NCI-H510A (cell line): ENCODE measurements around the gene LRRC63.
"Not testable (repeated sequence)": the region's sequence is repeated elsewhere in the genome, so short reads cannot be mapped to it uniquely, and the experiment has no call there.

Experiments used
- DNase-seq: peaks from one replicate; lab custom pipeline; 2025; lab: John Stamatoyannopoulos, UW

The LRRC63 gene

GRCh38 chr13:46181377-46181839 lies 30.3 kb upstream of the LRRC63 start:
- DNase-seq = no peak

DNA sequence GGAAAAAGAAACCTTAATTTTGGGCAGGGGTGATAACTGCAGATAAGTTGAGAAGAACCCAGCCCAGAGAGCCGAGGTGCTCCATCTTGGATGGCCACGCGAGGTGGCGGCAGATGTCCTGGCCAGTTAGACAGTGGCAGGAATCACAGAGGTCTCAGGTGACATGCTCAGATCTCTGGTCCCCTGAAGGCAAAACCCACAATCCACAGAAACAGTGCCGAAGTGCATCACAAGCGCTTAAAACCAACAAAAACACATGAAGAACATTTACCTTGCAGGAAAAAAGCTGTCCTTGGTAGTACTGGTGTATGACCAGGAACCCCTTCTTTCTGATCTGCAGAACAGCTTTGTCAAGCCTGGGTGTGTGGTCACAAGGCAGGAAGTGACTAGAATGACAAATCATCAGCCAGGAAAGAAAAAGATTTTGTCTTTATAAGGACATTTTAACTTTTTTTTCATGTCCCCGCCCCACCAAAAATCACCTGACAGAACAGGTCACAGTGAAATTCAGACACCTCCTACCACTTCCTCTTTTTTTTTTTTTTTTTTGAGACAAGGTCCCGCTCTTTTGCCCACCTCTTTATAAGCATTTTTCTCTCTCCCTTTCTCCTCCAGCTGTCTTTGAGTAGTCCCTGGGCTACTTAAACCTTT lies 29.8 kb upstream of the LRRC63 start, which contains the start of gene LCP1:
TSS of gene LCP1 (minus strand) at position 338 of the 651 bp plus-strand sequence. CDS start 22,515 bp downstream, outside the sequence.
- no peak for DNase-seq

GRCh38 chr13:46182491-46182877 lies 29.2 kb upstream of the LRRC63 start:
- no peak for DNase-seq

DNA sequence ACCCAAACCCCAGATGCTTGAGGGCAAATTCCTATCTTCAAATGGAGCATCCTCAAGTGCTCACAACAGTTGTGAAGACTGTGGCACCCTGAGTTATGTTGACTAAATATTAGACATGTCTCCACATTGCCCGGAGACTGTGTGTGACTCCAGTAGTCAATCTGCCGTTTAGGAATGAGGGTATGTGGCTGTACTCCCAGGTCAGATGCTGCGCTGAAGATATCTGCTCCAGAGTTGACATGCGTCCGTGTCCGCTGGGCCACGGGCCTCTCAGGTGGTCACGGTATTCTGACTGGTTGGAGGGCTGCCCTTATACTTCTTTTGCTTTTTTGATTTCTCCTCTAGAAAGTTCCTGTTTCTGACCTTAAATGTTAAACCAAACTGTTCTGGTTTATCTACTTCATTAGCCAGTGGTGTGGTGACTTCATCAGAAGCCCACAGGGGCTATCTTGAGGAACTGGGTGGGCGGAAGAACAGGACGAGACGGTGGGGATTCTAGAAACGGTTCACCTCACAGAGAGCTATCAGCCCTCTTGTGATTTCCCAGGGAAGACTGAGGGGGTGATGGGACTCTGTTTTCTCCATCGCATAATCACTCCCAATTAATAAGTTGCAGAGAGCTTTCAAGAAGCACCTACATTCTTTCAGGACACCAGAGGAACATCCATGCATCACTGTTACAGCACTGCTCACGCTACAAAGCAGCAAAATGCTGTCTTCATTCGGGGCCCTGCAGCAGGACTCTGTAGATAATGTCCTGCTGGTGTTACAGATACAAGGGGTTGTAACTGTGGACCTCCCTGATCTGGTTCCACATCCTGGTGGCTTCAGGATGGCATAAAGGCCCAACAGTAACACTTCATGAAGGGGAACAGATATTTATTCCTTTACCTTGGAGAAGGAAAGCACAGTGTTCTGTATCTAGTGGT lies 28.4 kb upstream of the LRRC63 start:
- DNase-seq = no peak

GRCh38 chr13:46184277-46184699 lies 27.4 kb upstream of the LRRC63 start:
- no peak for DNase-seq

- no peak for DNase-seq
Measured at GRCh38 chr13:46185634-46186033, 26.1 kb upstream of the LRRC63 start.

DNA sequence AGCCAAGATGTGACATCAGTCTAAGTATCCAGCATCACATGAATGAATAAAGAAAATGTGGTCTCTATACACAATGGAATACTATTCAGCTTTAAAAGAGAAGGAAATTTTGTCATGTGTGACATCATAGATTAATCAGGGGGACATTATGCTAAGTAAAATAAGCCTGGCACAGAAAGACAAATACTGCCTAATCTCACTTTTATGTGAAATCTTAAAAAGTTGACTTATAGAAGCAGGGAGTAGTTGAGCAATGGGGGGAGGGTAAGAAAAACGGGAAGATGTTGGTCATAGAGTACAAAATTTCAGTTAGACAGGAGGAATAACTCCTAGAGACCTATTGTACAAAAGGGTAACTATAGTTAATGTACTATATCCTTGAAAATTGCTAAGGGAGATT lies 19.3 kb upstream of the LRRC63 start:
- no peak for DNase-seq

DNA sequence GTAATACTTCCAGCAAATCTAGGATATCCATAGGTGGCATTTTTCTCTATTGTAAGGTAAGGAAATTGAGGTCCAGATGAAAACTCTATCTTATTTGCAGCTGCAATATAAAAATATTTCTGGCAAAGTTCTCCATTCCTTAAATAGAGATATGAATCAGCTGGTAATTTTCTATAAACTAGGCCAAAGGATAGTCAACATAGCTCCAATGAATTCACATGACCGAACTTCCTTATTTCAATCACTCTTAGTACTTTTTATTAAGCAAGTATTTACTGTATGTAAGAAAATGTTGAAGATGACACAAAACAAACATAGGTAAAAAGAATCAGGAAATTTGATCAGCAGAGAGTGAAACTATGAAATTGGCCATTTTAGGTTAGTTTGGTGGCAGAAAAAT lies 16.7 kb upstream of the LRRC63 start:
- no peak for DNase-seq

DNA sequence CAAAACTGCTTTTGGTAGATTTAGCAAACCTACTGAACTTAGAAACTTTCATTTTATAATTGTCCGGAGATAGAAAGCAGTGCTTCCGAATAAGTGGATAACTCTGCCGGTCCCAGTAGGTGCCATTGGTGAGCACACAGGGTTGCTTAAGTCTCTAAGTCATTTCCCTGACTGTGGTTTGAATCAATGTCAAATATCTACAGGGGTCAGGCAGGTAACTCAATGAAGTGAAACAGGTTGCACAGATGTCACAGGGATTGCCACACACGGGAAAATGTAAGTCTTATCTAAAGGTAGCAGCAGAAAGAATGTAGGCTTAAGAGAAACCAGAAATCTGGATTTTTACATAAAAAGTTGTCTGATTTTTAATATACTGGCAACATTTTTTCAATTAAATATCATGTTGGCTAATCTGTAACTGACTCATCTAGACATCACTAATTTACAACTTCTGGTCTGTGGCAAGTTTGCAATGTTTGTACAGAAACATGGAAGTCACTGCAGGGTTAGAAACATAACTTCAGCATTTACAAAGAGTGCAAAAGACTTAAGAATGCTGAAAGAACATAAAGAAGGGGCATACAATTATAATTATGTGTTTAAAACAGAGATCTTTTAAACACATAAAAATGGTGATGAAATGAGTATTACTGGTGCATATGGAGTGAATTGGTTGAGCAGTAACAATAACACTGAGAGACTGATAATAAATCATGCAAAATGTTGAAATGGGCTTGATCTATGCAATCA lies 14.3 kb upstream of the LRRC63 start:
- no peak for DNase-seq

DNA sequence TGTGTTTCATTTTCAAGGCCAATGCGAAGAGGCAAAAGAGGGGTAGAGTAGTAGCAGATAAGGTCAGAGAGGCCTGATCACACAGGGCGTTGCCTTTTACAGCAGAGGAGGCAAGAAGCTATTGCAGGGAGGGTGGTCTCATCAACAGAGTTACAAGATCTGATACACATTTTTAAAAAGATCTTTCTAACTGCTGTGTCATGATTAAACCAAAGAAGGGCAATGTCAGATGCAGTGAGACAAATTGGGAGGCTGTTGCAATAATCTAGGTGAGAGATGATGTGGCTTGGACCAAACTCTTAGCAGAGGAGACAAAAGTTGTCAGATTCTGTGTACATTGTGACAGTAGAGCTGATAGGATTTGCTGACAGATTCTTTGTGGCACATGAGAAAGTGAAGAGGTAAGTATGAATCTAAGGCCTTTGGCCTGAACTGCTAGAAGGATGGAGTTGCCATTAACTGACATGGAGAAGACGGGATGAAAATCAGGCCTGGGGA lies 13.0 kb upstream of the LRRC63 start:
- no peak for DNase-seq

- no peak for DNase-seq
Measured at GRCh38 chr13:46202188-46202795, 9.4 kb upstream of the LRRC63 start.

GRCh38 chr13:46202966-46203365 lies 8.8 kb upstream of the LRRC63 start:
- DNase-seq = no peak

GRCh38 chr13:46206143-46206542 lies 5.6 kb upstream of the LRRC63 start:
- DNase-seq = no peak

DNA sequence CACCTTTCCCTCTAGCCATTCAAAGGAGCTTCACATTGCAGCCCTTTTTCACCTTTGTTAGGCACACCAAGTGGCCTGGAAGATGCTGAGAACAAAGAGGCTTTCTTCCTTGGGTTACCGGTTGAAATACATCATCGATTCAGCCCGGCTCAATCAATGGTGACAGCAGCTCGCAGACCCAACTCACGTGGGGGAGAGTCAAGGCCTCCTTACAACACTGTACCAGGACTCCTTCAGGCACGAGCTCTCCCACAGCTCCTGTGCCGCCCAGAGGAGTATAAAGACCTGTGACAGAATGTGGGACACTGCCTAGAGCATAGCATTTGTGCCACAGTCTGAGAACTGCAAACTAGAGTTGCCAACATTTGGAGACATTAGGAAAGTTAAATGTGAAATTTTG lies 3.9 kb upstream of the LRRC63 start:
- DNase-seq = no peak

- DNase-seq = no peak
Measured at GRCh38 chr13:46210362-46211083, 1.2 kb upstream of the LRRC63 start.

GRCh38 chr13:46211116-46211482 lies 629 bp upstream of the LRRC63 start:
- no peak for DNase-seq

DNA sequence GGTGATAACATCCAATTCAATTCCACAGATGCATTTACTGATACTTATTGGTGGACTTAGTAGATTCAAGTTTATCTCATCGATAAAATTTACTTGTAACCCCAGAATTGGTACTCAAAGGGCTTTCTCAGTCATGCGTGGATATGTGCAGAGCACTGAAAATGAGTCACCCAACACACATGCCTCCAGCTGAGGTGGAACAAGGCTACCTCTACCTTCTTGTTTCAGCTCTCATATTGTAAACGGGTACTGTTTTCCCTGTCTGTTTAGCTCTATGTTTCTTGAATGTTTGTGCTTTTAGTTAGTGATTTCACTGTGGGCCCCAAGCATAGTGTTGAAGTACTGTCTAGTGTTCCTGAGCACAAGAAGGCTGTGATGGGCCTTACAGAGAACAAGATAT lies 1.5 kb downstream of the LRRC63 start:
- DNase-seq = no peak

- DNase-seq = not testable (repeated sequence)
Measured at GRCh38 chr13:46214741-46215140, 3.0 kb downstream of the LRRC63 start.

GRCh38 chr13:46220234-46220633 lies 8.5 kb downstream of the LRRC63 start:
- DNase-seq = peak; percentile 5

- no peak for DNase-seq
Measured at GRCh38 chr13:46229251-46229650, 17.5 kb downstream of the LRRC63 start.

DNA sequence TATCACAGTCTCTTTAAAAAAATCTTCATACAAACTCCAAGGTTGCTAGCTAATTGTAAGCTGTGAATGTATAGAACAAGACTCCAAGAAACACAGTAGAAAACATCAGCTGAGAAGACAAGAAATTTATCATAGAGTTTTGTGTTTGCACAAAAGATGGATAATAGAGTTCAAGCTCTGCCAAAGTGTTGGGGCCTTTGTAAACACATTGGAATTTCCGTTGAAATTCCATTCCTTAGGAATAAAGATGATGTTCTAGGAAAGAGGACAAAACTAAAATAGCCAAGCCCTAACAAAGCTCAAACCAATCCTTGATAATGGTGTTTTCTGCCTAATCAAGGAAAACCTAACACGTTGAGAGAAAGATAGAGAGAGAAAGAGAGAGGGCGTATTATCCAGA lies 20.6 kb downstream of the LRRC63 start:
- no peak for DNase-seq
